K562 (cell line): ENCODE data around the gene LLPH. TPM values are rescaled to one million over a fixed set of nuclear protein-coding genes. Genes with fewer than 3 reads are reported as not detected.

ENCODE experiments used
- ATAC-seq: fragments of 200-7000 bp; cut with Tn5 transposase; 3 replicates; pipeline ENCODE4 v1.9.1; 2020; ENCODE audit warnings: moderate library complexity
- BruUV-seq: library from RNA; stranded (reverse); fragments of 400-500 nt; replicated peaks from 2 replicates; lab custom pipeline; 2021; lab: Mats Ljungman, UMichigan
- CTCF ChIA-PET: fragments of 300-600 bp; formaldehyde crosslinking; extraction: SDS; loops from one replicate; lab custom pipeline; 2021; ENCODE audit warnings: low intra/inter-chr PET ratio; lab: Yijun Ruan, JAX
- POLR2A ChIA-PET: fragments of 300-600, 350-650 bp; sonication (Branson Sonifier 250); formaldehyde crosslinking; extraction: SDS; loops from one replicate; lab custom pipeline; 2021; ENCODE audit warnings: antibody characterized with exemption, inconsistent platforms; lab: Yijun Ruan, JAX
- DNase-seq, 4 experiments: peaks; one replicate each; pipeline versions ENCODE4 v3.0.0 to v3.0.0-alpha.2; 2011 to 2018; ENCODE audit warnings: low spot score in 3 of 4, mixed read lengths in 3 of 4; ENCODE audit errors: extremely low read depth in 1 of 4
- FAIRE-seq: peaks from 2 replicates; lab custom pipeline; 2011; peaks lifted over from hg19 to GRCh38; lab: Jason Lieb, UNC
- H2AFZ ChIP-seq: 2 replicates; pipeline ENCODE4 v1.6.0; 2011; ENCODE audit warnings: low read depth, low read length, control low read depth, inconsistent platforms
- H3K27ac ChIP-seq: fragments of 200-600 bp; 3 replicates; pipeline ENCODE4 v1.8.0; 2011; ENCODE audit warnings: low read depth, mild to moderate bottlenecking, control low read depth, inconsistent platforms, low read length, moderate library complexity, mixed read lengths; ENCODE audit errors: extremely low read depth
- H3K27me3 ChIP-seq, 2 experiments: fragments of 300-600 bp in 1 of 2; 2 replicates in 1 of 2; 3 replicates in 1 of 2; pipeline versions ENCODE4 v1.6.0 to v1.8.0; 2011; ENCODE audit warnings: inconsistent platforms in 2 of 2, low read length in 2 of 2, mild to moderate bottlenecking in 1 of 2, mixed read lengths in 1 of 2, moderate library complexity in 1 of 2; ENCODE audit not compliant: control insufficient read depth in 2 of 2, insufficient read depth in 2 of 2
- H3K36me3 ChIP-seq: fragments of 300-600 bp; 3 replicates; pipeline ENCODE4 v1.8.0; 2011; ENCODE audit warnings: mild to moderate bottlenecking, low read length, inconsistent platforms; ENCODE audit not compliant: control insufficient read depth, insufficient read depth
- H3K4me1 ChIP-seq, 2 experiments: fragments of 200-600 bp in 1 of 2; replicated peaks in 1 of 2; 2 replicates in 1 of 2; 3 replicates in 1 of 2; pipeline versions ENCODE4 v1.5.1 to v1.8.0; 2011; ENCODE audit warnings: inconsistent platforms in 2 of 2, low read length in 2 of 2, mild to moderate bottlenecking in 1 of 2, mixed read lengths in 1 of 2, moderate library complexity in 1 of 2; ENCODE audit not compliant: control insufficient read depth in 2 of 2, insufficient read depth in 2 of 2
- H3K4me2 ChIP-seq: 2 replicates; pipeline ENCODE4 v1.6.1; 2011; ENCODE audit warnings: low read length, control low read depth, inconsistent platforms, mixed read lengths; ENCODE audit not compliant: insufficient read depth
- H3K4me3 ChIP-seq: fragments of 200-600 bp; sonication (generic), shearing (Covaris generic); 2 replicates; pipeline ENCODE4 v1.5.1; 2016; ENCODE audit warnings: control low read depth, inconsistent platforms
- H3K79me2 ChIP-seq: fragments of 200-600 bp; 3 replicates; pipeline ENCODE4 v1.8.0; 2011; ENCODE audit warnings: low read length, inconsistent platforms; ENCODE audit not compliant: control insufficient read depth, insufficient read depth
- H3K9ac ChIP-seq, 2 experiments: 2 replicates each; pipeline versions ENCODE4 v1.6.0 to v1.6.1; 2011; ENCODE audit warnings: low read depth in 2 of 2, low read length in 2 of 2, control low read depth in 1 of 2, inconsistent platforms in 1 of 2, mild to moderate bottlenecking in 1 of 2, mixed read lengths in 1 of 2; ENCODE audit not compliant: insufficient read depth in 1 of 2
- H3K9me1 ChIP-seq: one replicate; pipeline ENCODE4 v1.6.0; 2011; ENCODE audit warnings: inconsistent platforms, mild to moderate bottlenecking, low read length, moderate library complexity; ENCODE audit not compliant: control insufficient read depth, insufficient read depth
- H3K9me3 ChIP-seq: replicated peaks from 2 replicates; pipeline ENCODE4 v1.5.1; 2011; ENCODE audit warnings: low read depth, low read length, inconsistent platforms; ENCODE audit not compliant: control insufficient read depth, insufficient read depth
- H4K20me1 ChIP-seq: replicated peaks from 2 replicates; pipeline ENCODE4 v1.6.1; 2011; ENCODE audit warnings: low read length, inconsistent platforms, mixed read lengths; ENCODE audit not compliant: control insufficient read depth, insufficient read depth
- ADNP ChIP-seq: fragments of 200-800 bp; sonication (Bioruptor generic); IDR thresholded peaks from 2 replicates; pipeline ENCODE4 v1.6.1; 2016; ENCODE audit warnings: missing genetic modification characterization, missing compliant biosample characterization
- ARID1B ChIP-seq: fragments of 450-650 bp; IDR thresholded peaks from 2 replicates; pipeline ENCODE4 v1.6.1; 2016; ENCODE audit warnings: antibody characterized with exemption, mild to moderate bottlenecking, inconsistent platforms
- CTBP1 ChIP-seq: fragments of 450-650 bp; IDR thresholded peaks from 2 replicates; pipeline ENCODE4 v1.6.1; 2016; ENCODE audit warnings: borderline replicate concordance
- DPF2 ChIP-seq: fragments of 450-650 bp; IDR thresholded peaks from 2 replicates; pipeline ENCODE4 v1.6.1; 2016
- EHMT2 ChIP-seq: fragments of 450-650 bp; IDR thresholded peaks from 2 replicates; pipeline ENCODE4 v1.6.1; 2018; ENCODE audit warnings: antibody characterized with exemption
- GABPA ChIP-seq: fragments of 200-800 bp; sonication (Bioruptor generic); conservative IDR thresholded peaks from 2 replicates; pipeline ENCODE4 v1.6.1; 2016; ENCODE audit warnings: low read depth, missing genetic modification characterization, missing compliant biosample characterization
- GATAD2B ChIP-seq: fragments of 450-650 bp; IDR thresholded peaks from 2 replicates; pipeline ENCODE4 v1.6.1; 2017; ENCODE audit warnings: mild to moderate bottlenecking, borderline replicate concordance
- HDAC1 ChIP-seq, 2 experiments: fragments of 450-650 bp; IDR thresholded peaks; 2 replicates each; pipeline ENCODE4 v1.6.1; 2016 to 2017; ENCODE audit warnings: inconsistent platforms in 1 of 2, mild to moderate bottlenecking in 1 of 2, moderate library complexity in 1 of 2
- HMBOX1 ChIP-seq: sonication (generic); IDR thresholded peaks from 2 replicates; pipeline ENCODE4 v1.6.1; 2016
- NFIC ChIP-seq: fragments of 450-650 bp; IDR thresholded peaks from 2 replicates; pipeline ENCODE4 v1.6.1; 2017; ENCODE audit warnings: mild to moderate bottlenecking, inconsistent platforms
- RAD21 ChIP-seq, 2 experiments: fragments of 250-450 bp in 1 of 2; fragments of 450-650 bp in 1 of 2; sonication (Bioruptor Pico) in 1 of 2; formaldehyde crosslinking in 1 of 2; IDR thresholded peaks in 1 of 2; conservative IDR thresholded peaks in 1 of 2; 2 replicates each; pipeline versions ENCODE4 v1.4.0 to v1.8.0; 2020 to 2022; ENCODE audit warnings: mild to moderate bottlenecking in 2 of 2, moderate library complexity in 1 of 2
- RCOR1 ChIP-seq, 2 experiments: IDR thresholded peaks; 2 replicates each; pipeline ENCODE4 v1.6.1; 2012; ENCODE audit warnings: low read depth in 2 of 2, low read length in 2 of 2, borderline replicate concordance in 1 of 2, improper control_type of control experiment in 1 of 2
- RUNX1 ChIP-seq: sonication (generic); IDR thresholded peaks from 2 replicates; pipeline ENCODE4 v1.6.1; 2016; ENCODE audit warnings: antibody characterized with exemption, low read depth
- SMARCA4 ChIP-seq: fragments of 450-650 bp; IDR thresholded peaks from 2 replicates; pipeline ENCODE4 v1.6.1; 2016
- SMARCE1 ChIP-seq: fragments of 450-650 bp; IDR thresholded peaks from 2 replicates; pipeline ENCODE4 v1.7.1; 2016; ENCODE audit warnings: mild to moderate bottlenecking
- SMC3 ChIP-seq: conservative IDR thresholded peaks from 2 replicates; pipeline ENCODE4 v1.6.1; 2011; ENCODE audit warnings: low read depth, low read length, improper control_type of control experiment; ENCODE audit not compliant: insufficient read depth
- TAL1 ChIP-seq: fragments of 450-650 bp; IDR thresholded peaks from 2 replicates; pipeline ENCODE4 v1.6.1; 2016; ENCODE audit warnings: mild to moderate bottlenecking
- TEAD4 ChIP-seq, 2 experiments: sonication (generic) in 1 of 2; formaldehyde crosslinking in 1 of 2; IDR thresholded peaks; 2 replicates each; pipeline versions ENCODE4 v1.6.1 to v1.8.0; 2012 to 2022; ENCODE audit warnings: borderline replicate concordance in 1 of 2, inconsistent platforms in 1 of 2, low read length in 1 of 2, mild to moderate bottlenecking in 1 of 2, missing genetic modification reagents in 1 of 2
- ZFX ChIP-seq: sonication (generic); formaldehyde crosslinking; IDR thresholded peaks from 2 replicates; pipeline ENCODE4 v1.8.0; 2022; ENCODE audit warnings: mild to moderate bottlenecking, missing genetic modification reagents, moderate library complexity
- ZNF384 ChIP-seq: IDR thresholded peaks from 2 replicates; pipeline ENCODE4 v1.6.1; 2012; ENCODE audit warnings: low read depth, low read length, improper control_type of control experiment
- ZNF431 ChIP-seq: sonication (generic); formaldehyde crosslinking; IDR thresholded peaks from 2 replicates; pipeline ENCODE4 v1.8.0; 2022; ENCODE audit warnings: mild to moderate bottlenecking, missing genetic modification reagents
- WGBS: fragments of 100-300 bp; shearing (Covaris generic); methylation state at CpG from one replicate; pipeline ENCODE4 v1.1.6; 2016; ENCODE audit warnings: low coverage, mixed read lengths; ENCODE audit not compliant: insufficient coverage; ENCODE audit errors: missing lambda C conversion rate; 5-methylcytosine and 5-hydroxymethylcytosine counted together
- in situ Hi-C: fragments of 300-500 bp; cut with MboI; formaldehyde crosslinking; loops from 4 replicates; pipeline ENCODE4 v1.15.0; 2018; ENCODE audit warnings: inconsistent platforms, mixed read lengths
- intact Hi-C: fragments of 100-400 bp; cut with micrococcal nuclease; formaldehyde crosslinking; loops from 2 replicates; pipeline ENCODE4 v1.14.2; 2022
- polyA plus RNA-seq, 8 experiments: library from polyadenylated mRNA; depleted of rRNA in 4 of 8; stranded (reverse) in 5 of 8; unstranded in 3 of 8; fragments of >200 nt; fragmentation: Nextera tagmentation in 2 of 8; fragmentation: Illumina TruSeq in 1 of 8; extraction: Ambion mirVana in 2 of 8; extraction: Trizol in 1 of 8; gene quantifications; 2 replicates each; pipeline versions ENCODE4 v1.2.1 to v1.2.3, GENCODE V29; 2011 to 2014; ENCODE audit warnings: inconsistent platforms in 1 of 8, missing spikeins in 1 of 8
- total RNA-seq, 7 experiments: library from RNA; depleted of rRNA in 6 of 7; stranded (reverse); fragments of >200 nt in 6 of 7; fragmentation: Illumina TruSeq in 2 of 7; extraction: Trizol in 2 of 7; gene quantifications; 2 replicates each; pipeline versions ENCODE4 v1.2.1 to v1.2.3, GENCODE V29; 2011 to 2021; ENCODE audit warnings: low replicate concordance in 1 of 7

Gene LLPH
- total and polyA plus RNA-seq, 9 of the 15 experiments (the other 6 are each of a cell fraction or from before 2014, with no cell fraction given), result 19.1 to 87.3 (median 59.6) TPM

DNA sequence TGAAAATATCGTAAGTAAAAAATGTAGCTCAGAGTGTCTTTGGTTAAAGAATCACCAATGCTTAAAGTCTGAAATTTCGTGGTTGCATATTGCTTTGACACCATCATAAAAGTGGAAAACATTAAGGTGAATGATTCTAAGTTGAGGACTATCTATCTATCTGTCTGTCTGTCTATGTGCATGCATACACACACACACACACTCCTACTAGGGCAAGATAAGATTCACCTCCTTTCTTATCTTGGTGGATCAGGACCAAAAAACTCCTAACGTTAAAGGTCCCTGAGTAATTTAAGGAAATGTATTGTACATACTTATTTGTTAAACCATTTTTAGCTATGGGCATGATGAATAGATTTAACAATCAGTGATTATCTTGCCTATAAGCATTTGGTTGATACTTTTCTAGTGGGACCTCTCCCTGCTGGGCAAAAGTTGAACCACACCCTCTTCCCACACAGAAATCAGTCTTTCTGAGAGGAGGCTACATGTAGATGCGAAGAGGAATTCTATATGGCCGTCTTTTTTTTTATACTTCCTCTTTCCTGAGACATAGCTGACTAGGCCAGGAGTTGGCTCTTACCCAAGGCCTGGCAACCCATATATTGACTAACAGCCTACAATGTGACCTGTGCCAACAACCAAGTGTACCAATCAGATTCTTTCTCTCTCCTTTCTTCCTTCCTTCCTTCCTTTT is 19.3 kb upstream of the LLPH start:
- FAIRE-seq, result peak; percentile 48
- Histone ChIP-seq H3K27me3 (no peaks in the 10 kb centered on the region), H3K9me1 (no peaks in the 10 kb centered on the region), H3K9me3 (no peaks in the 10 kb centered on the region), H3K79me2 (no peaks in the 10 kb centered on the region), H2AFZ (no peak overlapping the region), H3K9ac (no peak overlapping the region), H4K20me1 (no peaks in the 10 kb centered on the region), H3K4me3 (no peak overlapping the region), H3K27ac (no peak overlapping the region), H3K4me2 (no peak overlapping the region; the same call in 1 of the 2 replicates), H3K36me3 (0 out of 3 replicates have a peak, but pooled peaks cover 2% of the 10 kb centered on the region), H3K4me1 (peaks cover 0 to 11% of the 10 kb centered on the region in 2 experiments; a peak in 3 of 5 replicates)
- CTCF ChIA-PET, result no interaction called here
- in situ Hi-C loops (no loop called here), intact Hi-C loops (no loop called here)
- peak; percentile 88 for ATAC-seq
- peak in 3 of 4 experiments; percentile 23 to 52 (median 27) for DNase-seq
- POLR2A ChIA-PET, result interaction anchor here (0.8 to 1.6 kb wide), 6 partner anchors 9 to 20 kb away, joined by 3 to 4 read pairs (median 3); partner anchors contain the start of genes LLPH and TMBIM4
- WGBS, result 21% methylated on average over 5 of the region's 5 CpGs
- BruUV-seq, result no TSS peak
- TF ChIP-seq SMARCA4 (peak; percentile 38; the same call in 1 of the 2 replicates), SMC3 (0 out of 2 replicates have a peak, but pooled peaks have one; percentile 7), ARID1B (peak; percentile 52), RCOR1 (IDR thresholded peaks at IDR 0.05; ENCODE audit: borderline replicate concordance in 1 of 2, low read depth in 2 of 2, low read length in 2 of 2) (peak in 1 of 2 experiments; percentile 5; a peak in 1 of 4 replicates), HDAC1 (IDR thresholded peaks at IDR 0.05) (no peak), GABPA (tag) (0 out of 2 replicates have a peak, but pooled peaks have one; percentile 16), ZFX (CRISPR knock-in tag) (peak; percentile 59), ZNF431 (CRISPR knock-in tag) (no peak), ZNF384 (peak; percentile 49), NFIC (peak; percentile 67), SMARCE1 (peak; percentile 22; the same call in 1 of the 2 replicates), TAL1 (peak; percentile 14; the same call in 1 of the 2 replicates), RUNX1 (no peak), RAD21 (CRISPR knock-in tag; conservative IDR thresholded peaks at IDR 0.05 in 1 of 2, IDR thresholded peaks at IDR 0.05 in 1 of 2) (0 out of 4 replicates have a peak, but pooled peaks of 1 of the 2 experiments have one; percentile 5), ADNP (tag) (0 out of 2 replicates have a peak, but pooled peaks have one; percentile 10), HMBOX1 (0 out of 2 replicates have a peak, but pooled peaks have one; percentile 16), GATAD2B (0 out of 2 replicates have a peak, but pooled peaks have one; percentile 31), DPF2 (peak; percentile 47; the same call in 1 of the 2 replicates), TEAD4 (IDR thresholded peaks at IDR 0.05; ENCODE audit: low read length) (peak; percentile 41; the same call in 1 of the 2 replicates), TEAD4 (CRISPR knock-in tag; IDR thresholded peaks at IDR 0.05; ENCODE audit: borderline replicate concordance) (no peak), EHMT2 (no peak), CTBP1 (peak; percentile 55; the same call in 1 of the 2 replicates)
